ENCODE data around the gene CRTAC1.
A peak's percentile ranks its signal among the peaks of the same experiment; 100 is the strongest.

CRTAC1 gene, protein sequence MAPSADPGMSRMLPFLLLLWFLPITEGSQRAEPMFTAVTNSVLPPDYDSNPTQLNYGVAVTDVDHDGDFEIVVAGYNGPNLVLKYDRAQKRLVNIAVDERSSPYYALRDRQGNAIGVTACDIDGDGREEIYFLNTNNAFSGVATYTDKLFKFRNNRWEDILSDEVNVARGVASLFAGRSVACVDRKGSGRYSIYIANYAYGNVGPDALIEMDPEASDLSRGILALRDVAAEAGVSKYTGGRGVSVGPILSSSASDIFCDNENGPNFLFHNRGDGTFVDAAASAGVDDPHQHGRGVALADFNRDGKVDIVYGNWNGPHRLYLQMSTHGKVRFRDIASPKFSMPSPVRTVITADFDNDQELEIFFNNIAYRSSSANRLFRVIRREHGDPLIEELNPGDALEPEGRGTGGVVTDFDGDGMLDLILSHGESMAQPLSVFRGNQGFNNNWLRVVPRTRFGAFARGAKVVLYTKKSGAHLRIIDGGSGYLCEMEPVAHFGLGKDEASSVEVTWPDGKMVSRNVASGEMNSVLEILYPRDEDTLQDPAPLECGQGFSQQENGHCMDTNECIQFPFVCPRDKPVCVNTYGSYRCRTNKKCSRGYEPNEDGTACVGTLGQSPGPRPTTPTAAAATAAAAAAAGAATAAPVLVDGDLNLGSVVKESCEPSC

DNA sequence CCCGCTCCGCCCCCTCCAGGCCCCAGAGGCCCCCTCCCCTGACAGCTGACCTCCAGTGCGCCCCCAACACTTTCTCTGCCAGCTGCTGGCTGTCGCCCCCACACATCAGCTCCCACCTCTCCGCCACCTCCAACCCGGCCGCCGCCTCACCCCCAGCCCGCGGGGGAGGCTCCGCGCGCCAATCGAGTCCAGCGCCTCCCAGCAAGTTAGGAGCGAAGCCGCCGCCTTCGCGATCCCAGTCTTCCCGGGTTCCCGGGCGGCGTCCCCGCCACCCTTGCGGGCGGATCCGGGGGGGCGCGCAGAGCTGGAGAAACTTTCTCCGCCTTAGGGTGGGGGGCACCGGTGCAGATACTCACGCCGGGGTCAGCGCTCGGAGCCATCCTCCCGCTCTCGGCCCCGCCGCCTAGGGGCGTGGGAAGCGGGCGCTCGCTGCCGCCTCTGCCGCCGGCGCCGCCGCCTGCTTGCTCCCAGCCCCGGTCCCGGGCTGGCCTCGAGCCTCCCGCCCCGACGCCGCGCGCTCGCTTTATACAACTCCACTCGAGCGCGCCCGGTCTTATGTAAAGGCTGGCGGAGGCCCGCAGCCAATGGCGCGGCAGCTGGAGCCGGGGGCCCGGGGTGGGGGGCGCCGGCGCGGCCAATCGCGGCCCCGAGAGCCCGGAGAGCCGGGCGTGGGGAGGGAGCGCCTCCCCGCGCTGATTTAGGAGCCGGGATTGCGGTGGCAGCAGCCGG is at the start of gene CRTAC1:
Gene CRTAC1 (minus strand): TSS at position 529 of the 729 bp plus-strand sequence. CDS start 149 bp downstream, at position 380.
- no peak for DNase-seq (ENCODE audit: low read depth in 2 of 2)

DNA sequence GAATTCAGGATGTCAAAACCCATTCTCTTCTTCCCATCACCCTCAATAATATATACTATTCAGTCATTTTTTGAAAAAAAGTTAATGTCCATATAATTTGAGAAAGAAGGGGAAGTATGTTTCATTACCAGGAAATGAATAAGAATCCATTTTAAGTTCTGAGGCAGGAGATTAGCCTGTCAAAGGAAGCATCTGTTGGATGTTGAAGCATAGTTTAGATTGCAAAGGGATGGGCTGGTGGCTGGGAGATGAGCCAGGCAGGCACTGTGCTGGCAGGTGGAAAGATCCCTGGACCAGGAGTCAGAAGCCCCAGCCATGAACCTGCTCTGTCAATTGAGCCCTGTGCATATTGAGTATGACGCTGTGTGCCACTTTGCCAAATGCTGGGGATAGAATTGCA is 48.4 kb upstream of the CRTAC1 start:
- no peak for DNase-seq (ENCODE audit: low read depth in 2 of 2)

DNA sequence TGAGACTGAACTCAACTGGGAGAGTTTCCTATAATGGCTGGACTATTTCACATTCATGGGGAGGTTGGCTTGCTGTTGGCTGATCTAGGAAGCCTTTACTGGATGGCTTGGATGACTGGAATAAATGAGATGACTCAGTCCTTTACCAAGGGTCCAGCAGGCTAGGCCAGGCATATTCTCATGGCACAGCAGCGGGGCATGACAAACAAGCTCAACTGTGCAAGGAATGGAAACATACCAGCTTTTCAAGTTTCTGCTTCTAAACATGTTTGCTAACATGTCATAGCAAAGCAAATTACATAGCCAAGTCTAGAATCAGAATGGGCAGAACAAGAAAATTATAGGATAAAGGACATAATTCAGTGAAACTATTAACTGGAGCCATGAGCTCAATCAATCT is 46.8 kb upstream of the CRTAC1 start:
- DNase-seq (ENCODE audit: low read depth in 2 of 2) = no peak

DNA sequence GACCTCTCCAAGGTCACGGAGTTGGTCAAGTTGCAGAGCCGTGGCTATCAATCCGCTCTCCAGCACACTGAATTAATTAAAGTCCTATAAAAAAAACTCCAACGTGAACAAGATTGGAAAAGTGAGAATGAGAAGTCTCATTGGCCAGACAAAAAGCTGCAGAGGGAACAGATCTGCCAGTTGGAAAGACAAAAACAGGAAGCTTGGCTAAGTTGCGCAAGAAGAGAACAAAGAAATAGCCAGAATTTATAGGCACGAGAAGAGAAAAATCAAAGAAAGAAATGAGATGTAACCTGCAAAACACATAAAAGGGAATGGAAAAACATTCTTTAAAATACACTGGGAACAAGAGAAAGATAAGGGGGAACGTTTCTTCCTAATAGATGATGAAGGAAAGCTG is 45.7 kb upstream of the CRTAC1 start:
- DNase-seq (ENCODE audit: low read depth in 2 of 2) = no peak

DNA sequence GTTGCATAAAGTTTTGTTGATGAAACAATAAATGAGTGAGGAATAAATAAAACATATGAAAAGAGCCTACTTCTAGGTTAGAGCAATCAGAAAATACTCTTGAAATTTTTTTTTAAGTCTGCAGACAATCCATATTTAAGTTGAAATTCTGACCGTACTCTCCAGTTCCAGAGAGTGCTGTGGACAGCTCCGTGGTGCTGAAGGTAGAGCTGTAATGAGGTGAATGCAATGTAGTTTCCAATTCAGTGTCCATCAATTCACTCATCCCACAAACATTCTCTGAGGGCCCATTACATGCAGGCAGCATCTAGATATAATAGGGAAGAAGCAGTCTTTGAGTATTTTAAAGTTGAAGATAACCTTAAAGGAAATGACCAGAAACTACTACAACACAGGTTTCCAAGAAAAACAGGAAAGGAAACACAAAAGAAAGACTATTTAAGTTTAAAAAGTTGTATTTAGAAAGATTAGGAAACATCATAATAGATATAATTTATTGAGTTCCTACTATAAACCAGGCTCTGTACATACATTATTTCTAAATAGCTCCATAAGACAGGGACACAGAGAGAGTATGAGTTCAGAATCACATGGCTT is 44.0 kb upstream of the CRTAC1 start:
- no peak for DNase-seq (ENCODE audit: low read depth in 2 of 2)

DNA sequence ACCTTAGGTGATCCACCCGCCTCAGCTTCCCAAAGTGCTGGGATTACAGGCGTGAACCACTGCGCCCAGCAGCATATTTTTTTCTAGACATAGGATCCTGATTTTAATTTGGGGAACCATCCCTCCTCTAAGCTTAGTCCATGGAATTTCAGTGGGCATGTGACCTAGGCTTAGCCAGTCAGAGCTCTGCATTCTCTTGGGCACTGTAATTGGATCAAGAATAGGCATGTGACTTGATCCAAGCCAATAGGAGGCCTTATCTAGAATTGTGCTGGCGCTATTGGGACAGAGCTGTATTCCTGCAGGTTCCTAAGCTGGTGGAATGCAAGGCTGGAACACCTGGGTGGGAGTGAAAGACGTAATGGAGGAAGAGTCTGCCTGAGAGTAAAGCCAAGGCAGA is 36.7 kb upstream of the CRTAC1 start:
- DNase-seq (ENCODE audit: low read depth in 2 of 2) = no peak

DNA sequence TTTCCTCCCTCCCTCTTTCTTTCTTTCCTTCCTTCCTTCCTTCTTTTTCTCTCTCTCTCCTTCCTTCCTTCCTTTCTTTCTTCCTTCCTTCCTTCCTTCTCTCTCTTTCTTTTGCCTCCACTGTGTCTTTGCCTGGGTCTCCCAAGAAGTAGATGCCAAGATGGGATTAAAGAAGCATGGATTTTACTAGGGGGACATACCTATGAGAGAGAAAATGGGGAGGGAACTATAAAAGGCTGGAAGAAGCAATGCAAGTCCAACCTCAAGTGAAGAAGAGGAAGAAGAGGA is 33.3 kb upstream of the CRTAC1 start:
- no peak for DNase-seq (ENCODE audit: low read depth in 2 of 2)

DNA sequence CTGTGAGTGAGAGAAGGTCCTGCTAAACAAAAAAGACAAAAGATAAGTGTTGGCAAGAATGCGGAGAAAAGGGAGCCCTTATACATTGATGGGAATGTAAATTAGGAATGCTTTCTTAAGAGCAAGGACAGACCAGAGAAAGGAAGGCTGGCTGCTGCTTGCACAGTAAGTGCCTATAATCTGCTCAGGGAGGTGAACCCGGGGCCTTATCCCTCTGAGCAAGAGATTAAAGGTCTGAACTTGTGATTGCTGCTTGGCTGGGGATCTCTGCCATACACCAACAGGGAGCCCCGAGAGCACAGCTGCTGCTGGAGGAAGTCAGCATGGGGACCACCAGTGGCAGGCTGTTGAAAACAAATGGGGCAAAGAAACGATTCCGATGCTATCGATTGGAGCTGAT is 32.0 kb upstream of the CRTAC1 start:
- no peak for DNase-seq (ENCODE audit: low read depth in 2 of 2)

DNA sequence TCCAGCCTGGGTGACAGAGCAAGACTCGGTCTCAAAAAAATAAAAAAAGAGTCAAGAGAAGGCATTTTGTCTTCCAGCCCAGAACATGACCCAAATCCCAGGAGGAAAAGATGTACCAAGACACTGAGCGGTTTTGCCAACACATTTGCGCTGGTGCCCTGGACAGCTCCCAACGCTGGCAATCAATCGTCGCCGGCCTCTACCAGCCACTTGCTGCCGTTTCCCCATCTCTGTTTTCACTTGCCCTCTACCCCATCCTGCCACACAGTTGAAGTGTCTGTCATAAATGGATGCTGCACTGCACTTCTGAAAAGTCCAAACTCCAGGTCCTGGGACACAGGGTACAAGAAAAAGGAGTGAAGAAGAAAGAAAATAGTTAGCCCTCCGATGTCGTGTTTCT is 29.7 kb upstream of the CRTAC1 start:
- no peak for DNase-seq (ENCODE audit: low read depth in 2 of 2)

DNA sequence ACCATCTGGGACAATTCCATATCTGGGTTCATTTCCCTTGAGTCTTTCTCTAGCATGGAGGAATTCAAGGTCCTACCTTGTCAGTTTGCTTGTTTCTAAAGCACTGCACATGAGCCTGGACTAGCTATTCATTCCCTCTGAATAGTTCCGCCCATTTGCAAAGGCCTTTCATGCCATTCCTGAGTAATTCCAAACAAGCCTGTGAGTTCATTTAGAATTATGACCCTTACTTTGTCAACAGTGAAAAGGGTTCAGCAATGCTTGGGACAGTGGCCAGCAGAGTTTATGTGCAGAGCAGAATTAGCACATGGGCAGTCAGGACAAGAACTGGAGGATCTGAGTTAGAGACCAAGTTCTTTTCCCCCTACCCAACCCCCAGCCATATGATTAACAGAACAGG is 27.9 kb upstream of the CRTAC1 start:
- no peak for DNase-seq (ENCODE audit: low read depth in 2 of 2)

DNA sequence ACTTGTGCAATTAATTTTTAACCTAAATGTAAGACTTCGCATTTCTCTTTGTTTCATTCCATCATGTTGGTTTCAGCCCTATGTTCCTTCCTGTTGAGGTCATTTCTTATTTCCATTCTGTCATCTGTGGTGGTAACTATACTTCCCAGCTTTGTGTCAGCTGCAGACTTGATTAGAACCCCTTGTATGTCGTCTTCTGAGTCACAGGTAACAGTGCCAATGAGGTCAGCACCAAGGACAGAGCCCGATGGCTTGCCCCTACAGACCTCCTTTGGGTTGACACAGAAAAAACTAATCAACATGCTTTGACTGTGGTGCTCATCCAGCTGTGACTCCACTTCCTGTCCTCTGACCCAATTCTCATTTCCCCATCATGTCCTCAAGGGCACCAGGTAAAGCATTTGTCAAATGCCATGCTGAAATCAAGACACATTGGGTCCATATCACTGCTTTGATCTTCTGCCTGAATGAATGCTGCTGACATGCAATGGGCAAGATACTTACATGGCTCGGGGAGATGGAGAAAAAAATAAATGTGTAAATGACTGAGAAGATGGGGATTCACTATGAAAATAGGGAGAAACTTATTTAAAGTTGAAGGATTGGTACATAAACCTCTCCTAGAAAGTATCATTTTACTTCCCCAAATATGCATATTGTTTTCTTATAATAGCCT is 25.6 kb upstream of the CRTAC1 start:
- DNase-seq (ENCODE audit: low read depth in 2 of 2) = no peak

DNA sequence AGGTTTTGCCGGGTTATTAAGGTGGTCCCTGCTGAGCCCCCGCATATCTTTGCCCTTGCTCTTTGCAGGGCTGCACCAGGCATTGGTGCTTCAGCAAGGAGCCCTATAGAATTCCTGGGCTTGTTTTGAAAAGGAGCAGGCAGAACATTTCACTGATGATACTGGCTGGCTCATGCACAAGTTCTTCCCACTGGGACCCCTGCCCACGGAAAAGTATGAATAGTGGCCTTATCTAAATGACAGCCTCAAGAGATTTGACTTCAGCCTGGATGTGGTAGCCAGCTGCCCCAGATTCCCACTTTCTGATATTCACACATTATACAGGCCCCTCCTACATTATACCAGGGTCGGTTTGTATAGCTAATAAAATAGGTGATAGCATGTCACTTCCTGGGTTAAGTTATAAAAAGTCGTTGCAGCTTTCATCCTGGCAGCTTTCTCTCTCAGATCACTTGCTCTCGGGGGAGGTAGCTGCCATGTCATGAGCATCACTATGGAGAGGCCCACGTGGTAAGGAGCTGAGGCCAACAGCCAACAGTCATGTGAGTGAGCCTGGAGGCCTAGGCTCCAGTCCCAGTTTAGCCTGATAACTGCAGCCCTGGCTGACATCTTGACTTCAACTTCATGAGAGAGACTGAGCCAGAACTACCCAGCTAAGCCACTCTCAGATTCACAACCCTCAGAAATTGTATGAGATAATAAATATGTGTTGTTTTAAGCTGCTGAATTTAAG is 16.8 kb upstream of the CRTAC1 start:
- DNase-seq (ENCODE audit: low read depth in 2 of 2) = no peak

DNA sequence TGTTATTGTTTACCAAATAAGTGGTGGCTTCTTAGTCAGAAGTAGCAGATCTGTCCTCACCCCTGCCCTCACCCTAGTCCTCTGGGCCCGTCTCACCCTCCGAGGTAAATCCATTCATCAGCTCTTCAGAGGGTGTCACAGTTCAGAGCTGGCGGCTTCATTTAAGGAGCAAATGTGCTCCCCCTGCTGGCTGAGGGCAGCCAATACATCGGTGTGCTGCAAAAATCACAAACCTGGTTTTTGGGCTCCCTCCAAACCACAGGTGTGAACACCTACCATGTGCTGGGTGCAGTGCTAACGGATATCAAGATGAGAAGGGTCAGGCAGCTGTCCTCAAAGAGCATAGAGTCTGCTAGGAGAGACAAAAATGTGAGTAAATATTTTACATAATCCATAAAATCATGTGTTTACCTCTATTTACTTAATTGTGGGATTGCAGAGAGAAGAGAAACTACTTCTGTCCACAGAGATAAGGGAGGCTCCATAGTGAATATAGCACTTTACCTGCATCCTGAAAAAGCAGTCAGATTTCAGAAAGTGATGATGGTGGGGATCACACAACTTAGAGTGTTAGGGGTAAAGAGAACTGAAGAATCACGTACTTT is 15.5 kb upstream of the CRTAC1 start:
- DNase-seq (ENCODE audit: low read depth in 2 of 2) = peak; percentile 10 to 13

DNA sequence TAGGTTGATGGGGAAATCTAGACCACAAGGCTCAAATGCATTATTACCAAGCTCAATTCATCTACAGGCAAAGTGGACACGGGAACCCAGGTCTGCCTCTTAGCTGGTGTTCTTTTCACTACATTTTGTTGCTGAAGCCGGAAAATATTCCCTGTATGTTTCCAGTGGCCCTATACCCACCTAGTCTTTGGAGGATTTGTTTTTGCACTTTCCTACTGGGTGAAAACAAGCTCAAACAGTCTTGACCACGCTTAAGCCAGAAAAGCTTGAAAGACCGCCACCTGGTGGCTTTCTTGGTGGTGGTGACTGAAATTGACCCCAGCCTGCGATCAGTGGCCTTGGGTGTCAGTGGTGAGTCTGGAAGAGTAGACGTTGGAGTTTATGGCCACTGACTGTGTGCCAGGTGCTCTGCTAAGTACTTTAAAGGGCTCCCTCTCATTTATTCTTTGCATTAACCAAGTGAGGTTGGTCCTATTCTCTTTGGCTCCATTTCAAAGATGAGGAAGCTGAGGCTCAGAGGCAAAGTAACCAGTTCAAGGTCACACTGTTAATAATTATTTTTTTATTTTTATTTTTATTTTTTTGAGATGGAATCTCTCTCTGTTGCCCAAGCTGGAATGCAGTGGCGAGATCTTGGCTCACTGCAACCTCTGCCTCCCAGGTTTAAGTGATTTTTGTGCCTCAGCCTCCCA is 11.1 kb upstream of the CRTAC1 start:
- peak in 1 of 2 donors; percentile 3 for DNase-seq (ENCODE audit: low read depth in 2 of 2)

DNA sequence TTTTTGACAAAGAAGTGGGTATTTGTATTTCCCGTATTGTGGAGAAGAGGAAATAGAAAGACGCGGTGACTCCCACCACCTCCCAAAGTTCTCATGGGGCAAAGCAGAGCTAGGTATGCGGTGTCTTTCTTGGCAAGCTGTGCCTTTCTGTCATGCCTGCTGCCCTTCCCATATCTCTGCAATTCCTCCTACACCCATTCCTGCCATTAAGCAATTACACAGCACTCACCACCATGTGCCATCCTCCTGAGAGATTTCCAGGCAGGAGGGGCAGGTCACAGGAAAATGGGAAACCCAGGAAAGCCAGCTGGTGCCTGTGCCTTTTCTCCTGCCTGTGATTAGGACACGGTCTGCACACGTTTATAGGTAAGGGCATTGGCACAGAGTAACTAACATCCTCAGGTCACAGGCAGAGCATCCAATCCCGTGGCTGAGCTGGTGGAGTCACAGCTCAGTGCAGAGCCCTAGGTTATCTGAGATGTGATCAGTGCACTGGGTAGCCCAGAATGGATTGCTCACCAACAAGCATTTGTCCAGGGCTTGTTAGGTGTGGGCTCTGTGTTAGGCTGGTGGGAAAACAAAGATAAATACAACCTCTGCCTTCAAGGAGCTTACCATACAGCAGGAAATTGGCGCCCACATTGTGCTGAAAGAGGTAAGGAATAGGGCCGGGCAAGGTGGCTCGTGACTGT is 9.4 kb upstream of the CRTAC1 start:
- DNase-seq (ENCODE audit: low read depth in 2 of 2) = no peak

DNA sequence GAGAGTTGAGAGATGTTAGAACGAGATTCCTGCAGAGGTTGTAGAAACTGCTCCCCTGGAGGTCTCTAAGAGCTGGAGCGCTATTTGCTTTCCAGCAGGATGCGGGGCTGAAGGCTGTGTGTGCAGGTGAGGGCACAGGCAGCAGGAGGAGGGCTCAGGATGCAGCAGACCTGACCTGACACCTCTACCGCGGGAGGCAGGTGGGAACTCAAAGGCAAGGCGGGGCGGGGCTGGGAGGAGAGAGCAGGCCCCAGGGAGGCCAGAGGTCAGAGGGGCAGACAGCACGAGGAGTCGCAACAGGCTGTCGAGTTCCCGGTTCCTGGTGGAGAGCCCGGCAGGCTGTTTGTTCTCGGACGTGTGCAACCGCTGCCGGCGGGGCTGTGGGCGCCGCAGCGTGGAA is 7.9 kb upstream of the CRTAC1 start:
- DNase-seq (ENCODE audit: low read depth in 2 of 2) = no peak

DNA sequence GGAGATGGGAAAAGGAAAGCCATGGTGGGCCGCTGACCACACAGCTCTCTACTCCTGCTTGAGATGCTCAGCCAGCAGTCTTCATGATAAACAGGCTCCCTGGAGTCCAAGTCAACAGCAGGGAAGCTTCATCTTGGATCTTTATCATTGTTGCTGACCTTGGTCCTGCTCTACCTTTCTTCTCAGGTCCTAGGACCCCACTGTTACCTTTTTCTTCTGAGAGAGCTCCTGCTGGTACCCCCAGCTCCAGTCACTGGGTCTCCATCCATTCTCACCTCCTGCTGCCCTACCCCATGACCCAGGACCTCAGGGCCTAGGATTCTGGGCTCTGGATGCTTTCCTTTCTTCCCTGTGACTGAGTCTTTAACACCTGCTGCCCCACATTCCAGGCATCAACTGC is 5.2 kb upstream of the CRTAC1 start:
- no peak for DNase-seq (ENCODE audit: low read depth in 2 of 2)

DNA sequence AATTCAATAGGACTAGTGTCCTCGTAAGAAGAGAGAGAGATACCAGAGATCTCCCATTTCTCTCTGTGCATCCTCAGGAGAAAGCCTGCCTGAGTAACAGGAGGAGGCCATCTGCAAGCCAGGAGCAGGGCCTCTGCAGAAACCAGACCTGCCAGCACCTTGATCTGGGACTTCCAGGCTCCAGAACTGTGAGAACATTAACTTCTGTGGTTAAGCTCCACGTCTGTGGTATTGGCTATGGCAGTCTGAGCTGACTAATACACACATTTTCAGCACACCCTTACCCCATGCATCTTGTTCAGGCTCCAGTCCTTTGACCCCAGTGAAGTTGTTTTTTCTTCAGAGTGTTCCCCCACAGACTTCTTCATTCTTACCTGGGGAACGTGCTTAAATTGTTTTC is 3.1 kb upstream of the CRTAC1 start:
- DNase-seq (ENCODE audit: low read depth in 2 of 2) = no peak

DNA sequence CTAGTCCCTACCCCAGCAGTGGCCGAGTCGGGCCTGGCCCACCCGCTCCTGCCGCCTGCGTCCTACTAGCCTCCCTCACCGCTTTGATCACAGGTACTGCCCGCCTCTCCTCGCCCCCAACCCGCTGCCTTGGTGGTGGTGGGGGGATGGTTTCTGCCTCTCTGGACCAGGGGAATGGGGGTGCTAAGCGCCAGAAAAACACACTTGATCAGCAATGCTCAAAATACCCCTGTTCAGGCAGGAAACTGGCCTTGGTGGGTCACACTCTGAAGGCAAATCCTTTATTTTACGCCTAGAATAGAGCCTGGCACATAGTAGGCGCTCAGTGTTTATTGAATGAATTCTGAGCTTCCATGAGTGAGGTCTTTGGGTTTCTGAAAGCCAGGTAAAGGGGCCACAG is 1.0 kb upstream of the CRTAC1 start:
- DNase-seq (ENCODE audit: low read depth in 2 of 2) = no peak

DNA sequence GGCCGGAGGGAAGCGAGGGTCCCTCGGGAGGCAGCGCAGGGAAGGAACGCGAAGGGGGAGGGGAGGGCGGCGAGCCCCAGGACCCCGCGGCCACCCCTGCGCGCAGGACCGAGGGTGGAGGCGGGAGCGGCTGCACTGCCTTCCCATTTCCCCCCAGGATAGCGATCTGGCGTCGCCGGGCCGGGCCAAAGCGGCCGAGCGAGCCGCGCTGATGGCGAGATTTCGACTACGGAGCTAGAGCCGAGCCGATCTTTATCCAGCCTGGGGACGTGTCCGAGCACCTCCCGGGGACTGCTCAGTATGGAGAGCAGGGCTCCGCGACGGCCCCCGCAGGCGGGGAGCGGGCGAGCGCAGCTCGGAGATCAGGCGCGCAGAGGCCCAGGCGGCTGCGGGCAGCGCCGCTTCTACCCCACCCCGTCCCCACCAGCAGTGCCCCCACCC is 590 bp upstream of the CRTAC1 start:
- no peak for DNase-seq (ENCODE audit: low read depth in 2 of 2)
